ENCODE results near the gene CATSPERD.

The CATSPERD gene

GRCh38 chr19:5789351-5789761, 68.9 kb downstream of the CATSPERD start:
- DNase-seq = no peak

GRCh38 chr19:5789886-5790558, 69.6 kb downstream of the CATSPERD start:
- DNase-seq = no peak

GRCh38 chr19:5790559-5791520, 70.4 kb downstream of the CATSPERD start, which contains the start of gene DUS3L:
Gene DUS3L, minus strand, starts transcription at chr19:5791163. Its CDS starts 22 bp downstream, at chr19:5791141.
- peak; percentile 97 for DNase-seq

- DNase-seq = no peak
These were observed 71.8 kb downstream of the CATSPERD start for GRCh38 chr19:5792224-5792623.

- DNase-seq = no peak
These were observed 72.8 kb downstream of the CATSPERD start for GRCh38 chr19:5793188-5793587.

GRCh38 chr19:5795382-5795919, 75.0 kb downstream of the CATSPERD start:
- DNase-seq = no peak

- DNase-seq = no peak
These were observed 77.8 kb downstream of the CATSPERD start for GRCh38 chr19:5798244-5798643.

GRCh38 chr19:5799247-5800241, 79.1 kb downstream of the CATSPERD start:
- DNase-seq = no peak

GRCh38 chr19:5800361-5801270, 80.2 kb downstream of the CATSPERD start:
- DNase-seq = no peak

- DNase-seq = no peak
These were observed 81.6 kb downstream of the CATSPERD start for GRCh38 chr19:5801796-5802619.

GRCh38 chr19:5803441-5803751, 83.0 kb downstream of the CATSPERD start:
- no peak for DNase-seq

GRCh38 chr19:5803752-5804515, 83.5 kb downstream of the CATSPERD start:
- DNase-seq = no peak

GRCh38 chr19:5804516-5805461, 84.4 kb downstream of the CATSPERD start, which contains the start of gene NRTN:
Gene NRTN, plus strand, starts transcription at chr19:5805067. Its CDS starts 19,099 bp downstream, at chr19:5824166.
- no peak for DNase-seq

- no peak for DNase-seq
These were observed 85.2 kb downstream of the CATSPERD start for GRCh38 chr19:5805462-5806132.

GRCh38 chr19:5806133-5806489, 85.7 kb downstream of the CATSPERD start:
- no peak for DNase-seq

GRCh38 chr19:5806905-5807304, 86.5 kb downstream of the CATSPERD start:
- DNase-seq = no peak

- DNase-seq = no peak
These were observed 87.8 kb downstream of the CATSPERD start for GRCh38 chr19:5808120-5808816.

All from NK-92 treated with Interleukin-12 subunit alpha and Interleukin-12 subunit beta, amount 100 ng/mL, for 24 hours (cell line).